Stomach smooth muscle (tissue), 2 donors: ENCODE data around the gene ADCK1.
A peak's percentile ranks its signal among the peaks of the same experiment; 100 is the strongest.
"Not testable (repeated sequence)": the region's sequence is repeated elsewhere in the genome, so short reads cannot be mapped to it uniquely, and the experiment has no call there.

Experiments used
- H3K27ac ChIP-seq: one replicate; pipeline ENCODE4 v1.7.0; 2013; ENCODE audit warnings: mild to moderate bottlenecking, low read length, inconsistent platforms
- H3K27me3 ChIP-seq, 2 donors: one replicate each; pipeline ENCODE4 v1.7.0; 2013; ENCODE audit warnings: low read length in 2 of 2; ENCODE audit not compliant: insufficient read depth in 2 of 2, control insufficient read depth in 1 of 2
- H3K36me3 ChIP-seq, 2 donors: one replicate each; pipeline ENCODE4 v1.7.0; 2013; ENCODE audit warnings: low read length in 2 of 2; ENCODE audit not compliant: control insufficient read depth in 2 of 2, insufficient read depth in 2 of 2
- H3K4me1 ChIP-seq: one replicate; pipeline ENCODE4 v1.7.0; 2013; ENCODE audit warnings: low read length; ENCODE audit not compliant: control insufficient read depth, insufficient read depth
- H3K4me3 ChIP-seq, 2 donors: one replicate each; pipeline ENCODE4 v1.7.0; 2013; ENCODE audit warnings: low read length in 2 of 2
- H3K9ac ChIP-seq, 2 donors: one replicate each; pipeline ENCODE4 v1.7.0; 2013; ENCODE audit warnings: low read length in 2 of 2, mild to moderate bottlenecking in 1 of 2
- H3K9me3 ChIP-seq, 2 donors: one replicate each; pipeline ENCODE4 v1.7.0; 2013; ENCODE audit warnings: low read length in 2 of 2; ENCODE audit not compliant: control insufficient read depth in 2 of 2
- donor health status: healthy.
- donor health status: Pancreatic carcinoma.

The ADCK1 gene, protein sequence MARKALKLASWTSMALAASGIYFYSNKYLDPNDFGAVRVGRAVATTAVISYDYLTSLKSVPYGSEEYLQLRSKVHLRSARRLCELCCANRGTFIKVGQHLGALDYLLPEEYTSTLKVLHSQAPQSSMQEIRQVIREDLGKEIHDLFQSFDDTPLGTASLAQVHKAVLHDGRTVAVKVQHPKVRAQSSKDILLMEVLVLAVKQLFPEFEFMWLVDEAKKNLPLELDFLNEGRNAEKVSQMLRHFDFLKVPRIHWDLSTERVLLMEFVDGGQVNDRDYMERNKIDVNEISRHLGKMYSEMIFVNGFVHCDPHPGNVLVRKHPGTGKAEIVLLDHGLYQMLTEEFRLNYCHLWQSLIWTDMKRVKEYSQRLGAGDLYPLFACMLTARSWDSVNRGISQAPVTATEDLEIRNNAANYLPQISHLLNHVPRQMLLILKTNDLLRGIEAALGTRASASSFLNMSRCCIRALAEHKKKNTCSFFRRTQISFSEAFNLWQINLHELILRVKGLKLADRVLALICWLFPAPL

DNA sequence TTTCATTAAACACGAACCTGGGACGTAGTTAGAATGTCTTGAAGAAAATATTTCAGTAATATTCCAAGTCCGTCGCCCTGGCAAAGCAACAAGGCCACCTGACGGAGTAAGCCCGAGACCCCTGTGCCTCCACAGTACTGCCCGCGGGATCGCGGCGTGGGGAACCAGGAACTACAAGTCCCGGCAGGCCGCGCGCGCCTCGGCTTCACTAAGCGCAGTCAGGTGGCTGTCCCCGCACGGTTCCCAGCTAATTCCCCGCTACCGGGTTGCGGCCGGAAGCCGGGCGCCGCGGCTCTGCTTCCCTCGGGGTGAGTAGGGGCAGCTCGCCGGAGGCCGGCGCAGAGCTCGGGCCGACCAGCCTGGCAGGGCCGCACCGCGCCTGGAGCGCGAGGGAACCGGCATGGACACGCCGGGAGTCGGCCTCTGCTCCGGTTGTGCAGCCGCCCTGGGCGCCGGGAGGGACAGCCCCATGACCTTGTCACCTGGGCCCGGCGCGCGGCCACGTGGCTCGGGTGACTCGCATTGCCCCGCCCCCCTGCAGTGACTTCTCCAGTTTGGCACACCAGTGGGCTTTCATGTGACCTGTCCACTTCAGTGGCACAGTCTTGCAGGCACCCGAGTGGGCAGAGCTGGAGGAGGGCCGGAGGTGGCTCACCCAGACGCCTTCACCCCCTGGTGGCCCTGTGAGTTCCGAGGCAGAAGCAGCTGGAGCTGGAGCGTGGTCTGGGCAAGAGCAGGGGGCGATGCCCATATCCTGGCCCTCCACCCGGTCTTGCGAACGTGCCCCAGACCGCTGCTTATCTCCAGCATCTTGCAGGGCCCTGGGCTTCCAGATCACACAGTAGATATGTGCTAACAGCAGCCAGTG lies at the start of gene ADCK1:
Gene ADCK1 (plus strand): TSS at position 247 of the 868 bp plus-strand sequence. CDS start 18,870 bp downstream, outside the sequence.
- Histone ChIP-seq H3K36me3 (no peaks in the 10 kb centered on the region), H3K9ac (peak within 1 kb of the TSS; percentile 63 to 81), H3K27me3 (no peaks in the 10 kb centered on the region), H3K4me3 (peak within 1 kb of the TSS; percentile 76 to 86), H3K9me3 (no peaks in the 10 kb centered on the region), H3K4me1 (peaks cover 4% of the 10 kb centered on the region), H3K27ac (peak within 1 kb of the TSS; percentile 55)

GRCh38 chr14:77752266-77752665 lies 47.6 kb upstream of the ADCK1 start:
- Histone ChIP-seq H3K4me1 (peaks cover 6% of the 10 kb centered on the region), H3K36me3 (peaks cover 14 to 22% of the 10 kb centered on the region in 2 donors), H3K4me3 (no peak overlapping the region), H3K9me3 (no peaks in the 10 kb centered on the region), H3K27me3 (no peaks in the 10 kb centered on the region), H3K9ac (no peak overlapping the region), H3K27ac (no peak overlapping the region)

DNA sequence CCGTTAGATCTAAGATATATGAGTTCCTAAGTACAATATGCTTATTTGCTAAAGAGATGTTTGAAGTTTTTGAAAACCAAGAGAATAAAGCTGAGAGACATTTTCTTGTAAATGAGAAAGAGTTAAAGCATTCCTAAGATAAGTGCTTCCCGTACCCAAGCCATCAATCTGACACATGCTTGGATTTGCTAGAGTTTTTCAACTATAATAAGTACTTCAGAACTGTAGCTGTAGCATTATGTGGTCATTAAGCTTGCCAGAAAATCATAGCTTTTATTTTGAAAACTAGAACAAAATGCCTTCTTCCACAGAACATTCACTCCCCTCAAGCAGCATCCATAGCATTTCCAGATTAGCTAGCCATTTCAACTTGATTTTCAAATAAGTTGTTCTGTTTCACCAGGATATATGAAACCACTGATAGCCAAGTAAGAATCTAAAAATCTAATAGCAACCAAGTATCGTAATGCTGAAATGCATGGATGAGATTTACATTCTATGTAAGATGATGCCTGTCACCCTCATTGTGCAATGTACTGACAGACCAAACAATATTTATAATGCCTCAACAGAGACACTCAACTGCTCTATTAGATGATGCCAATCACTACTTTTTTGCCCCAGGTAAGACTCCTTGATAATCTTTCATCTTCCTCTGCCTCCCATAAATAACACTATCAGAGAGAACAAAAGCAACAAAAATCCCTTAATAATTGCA lies 47.0 kb upstream of the ADCK1 start:
- no peak overlapping the region for H3K4me3 ChIP-seq
- H3K36me3 ChIP-seq, result peaks cover 14 to 22% of the 10 kb centered on the region in 2 donors
- H3K4me1 ChIP-seq, result peaks cover 9% of the 10 kb centered on the region
- H3K27ac ChIP-seq, result no peak overlapping the region
- no peak overlapping the region for H3K9ac ChIP-seq
- no peaks in the 10 kb centered on the region for H3K9me3 ChIP-seq
- no peaks in the 10 kb centered on the region for H3K27me3 ChIP-seq

GRCh38 chr14:77760381-77761204 lies 39.3 kb upstream of the ADCK1 start, which contains the start of gene SNW1:
SNW1 (minus strand) TSS chr14:77761156; CDS start chr14:77761127, 29 bp downstream.
- Histone ChIP-seq H3K4me3 (peak within 1 kb of the TSS; percentile 92 to 100), H3K27ac (peak within 1 kb of the TSS; percentile 86), H3K27me3 (no peaks in the 10 kb centered on the region), H3K4me1 (peaks cover 29% of the 10 kb centered on the region), H3K9ac (peak within 1 kb of the TSS; percentile 99), H3K36me3 (no peaks in the 10 kb centered on the region), H3K9me3 (no peaks in the 10 kb centered on the region)

DNA sequence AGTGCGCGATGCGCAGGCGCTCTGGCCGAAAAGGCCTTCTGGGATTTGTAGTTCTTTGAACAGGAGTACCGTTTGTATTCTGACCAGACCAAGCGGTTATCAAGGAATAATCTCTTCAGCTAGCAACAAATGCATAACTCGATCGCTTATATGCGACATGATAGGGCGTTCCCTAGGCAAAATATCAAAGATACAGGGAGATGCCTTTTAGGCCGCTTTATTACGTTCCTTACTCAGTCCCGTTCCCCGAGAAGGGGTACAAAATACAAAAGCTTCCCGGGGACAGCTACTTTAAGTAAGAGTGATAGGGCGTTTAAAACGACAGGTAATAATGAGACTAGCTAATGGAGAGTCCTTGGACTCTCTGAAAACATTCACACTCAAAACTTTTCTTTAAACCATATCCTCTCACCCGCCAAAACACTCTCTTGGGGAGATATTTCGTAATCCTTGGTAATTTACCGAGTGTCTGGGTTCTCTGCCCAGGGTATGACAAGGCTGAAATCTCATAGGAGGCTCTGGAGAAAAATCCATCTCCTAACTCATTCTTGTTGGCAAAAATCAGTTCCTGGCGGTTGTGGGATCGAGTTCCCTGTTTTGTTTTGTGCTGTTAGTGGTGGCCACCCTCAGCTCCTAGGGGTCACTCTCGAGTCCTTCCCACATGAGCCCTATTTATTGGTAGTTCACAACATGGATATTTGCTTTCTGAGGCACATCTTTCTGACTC lies 38.5 kb upstream of the ADCK1 start:
- Histone ChIP-seq H3K36me3 (no peaks in the 10 kb centered on the region), H3K4me1 (peaks cover 25% of the 10 kb centered on the region), H3K27ac (peak overlapping the region; percentile 86), H3K9ac (peak overlapping the region; percentile 99), H3K27me3 (no peaks in the 10 kb centered on the region), H3K4me3 (peak overlapping the region; percentile 92 to 100), H3K9me3 (no peaks in the 10 kb centered on the region)

GRCh38 chr14:77763316-77763715 lies 36.6 kb upstream of the ADCK1 start:
- no peak overlapping the region for H3K4me3 ChIP-seq
- no peaks in the 10 kb centered on the region for H3K36me3 ChIP-seq
- no peaks in the 10 kb centered on the region for H3K27me3 ChIP-seq
- no peak overlapping the region for H3K9ac ChIP-seq
- peaks cover 20% of the 10 kb centered on the region for H3K4me1 ChIP-seq
- no peak overlapping the region for H3K27ac ChIP-seq
- H3K9me3 ChIP-seq, result no peaks in the 10 kb centered on the region

GRCh38 chr14:77763978-77764377 lies 35.9 kb upstream of the ADCK1 start:
- Histone ChIP-seq H3K27me3 (no peaks in the 10 kb centered on the region), H3K9me3 (no peaks in the 10 kb centered on the region), H3K36me3 (no peaks in the 10 kb centered on the region), H3K4me3 (no peak overlapping the region), H3K4me1 (peaks cover 16% of the 10 kb centered on the region), H3K9ac (no peak overlapping the region), H3K27ac (no peak overlapping the region)

DNA sequence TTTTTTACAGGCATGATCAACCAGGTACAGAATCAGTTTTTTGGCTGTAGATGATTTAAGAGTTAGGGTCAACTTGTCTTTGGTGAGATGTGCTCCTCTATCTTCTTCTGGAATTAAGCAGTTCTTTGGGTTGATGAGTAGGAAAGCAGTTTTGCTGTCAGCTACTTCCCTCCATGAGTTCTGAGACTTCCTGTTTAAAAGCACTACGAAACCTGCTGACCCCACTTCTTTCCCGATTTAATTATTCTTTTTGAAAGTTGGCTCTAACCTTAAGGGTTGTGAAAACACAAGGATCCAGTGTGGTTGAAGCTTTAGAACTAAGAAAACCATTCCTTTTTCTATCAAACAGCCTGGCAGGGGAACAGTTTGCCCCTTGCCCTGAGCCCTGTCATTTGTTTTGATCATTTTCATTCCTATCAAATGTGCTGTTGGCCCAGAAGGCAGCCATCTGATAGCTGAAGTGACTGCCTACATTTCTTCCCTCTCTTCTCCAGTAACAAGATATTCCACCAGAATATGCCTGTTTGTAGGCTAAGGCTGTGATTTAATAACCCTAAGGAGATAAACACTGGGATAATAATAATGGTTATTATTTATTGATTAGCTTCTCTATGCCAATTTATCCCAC lies 31.4 kb upstream of the ADCK1 start:
- H3K4me3 ChIP-seq, H3K36me3 ChIP-seq, H3K27ac ChIP-seq: not testable (repeated sequence)

DNA sequence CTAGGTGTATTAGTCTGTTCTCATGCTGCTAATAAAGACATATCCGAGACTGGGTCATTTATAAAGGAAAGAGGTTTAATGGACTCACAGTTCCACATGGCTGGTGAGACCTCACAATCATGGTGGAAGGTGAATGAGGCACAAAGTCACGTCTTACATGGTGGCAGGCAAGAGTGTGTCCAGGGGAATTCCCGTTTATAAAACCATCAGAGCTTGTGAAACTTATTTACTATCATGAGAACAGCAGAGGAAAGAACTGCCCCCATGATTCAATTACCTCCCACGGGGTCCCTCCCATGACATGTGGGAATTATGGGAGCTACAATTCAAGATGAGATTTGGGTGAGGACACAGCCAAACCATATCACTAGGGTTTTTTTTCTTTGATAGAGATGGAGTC lies 25.9 kb upstream of the ADCK1 start:
- H3K9ac ChIP-seq, H3K36me3 ChIP-seq, H3K4me3 ChIP-seq, H3K9me3 ChIP-seq, H3K27ac ChIP-seq, H3K27me3 ChIP-seq, H3K4me1 ChIP-seq: not testable (repeated sequence)

More for the DNA sequence above, 31.4 kb upstream of the ADCK1 start:
- not testable (repeated sequence) for H3K4me1 ChIP-seq, H3K9ac ChIP-seq, H3K27me3 ChIP-seq, H3K9me3 ChIP-seq
